Measurements from ENCODE around the gene ADGRV1.

DNA sequence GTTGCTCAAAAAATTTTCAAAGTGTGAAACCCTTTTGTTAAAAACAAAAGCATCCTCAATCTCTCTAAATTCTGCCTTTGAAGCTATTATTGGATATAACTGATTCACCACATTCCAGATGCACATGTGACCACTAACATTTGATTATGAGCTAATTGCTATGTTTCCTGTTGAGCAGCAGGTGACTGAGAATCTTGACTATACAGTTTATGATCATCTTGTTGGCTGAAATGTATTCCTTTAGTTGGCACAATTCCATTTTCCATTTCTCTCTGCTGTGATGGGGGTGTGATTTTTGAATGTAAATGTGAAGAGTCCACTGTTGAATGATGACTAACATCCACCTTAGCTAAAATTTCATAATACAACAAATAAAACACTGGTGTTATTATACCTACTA, 39.9 kb upstream of the ADGRV1 start:
- TF ChIP-seq RAD21 (IDR thresholded peaks at IDR 0.05; ENCODE audit: low read length) (no peak), RCOR1 (IDR thresholded peaks at IDR 0.05; ENCODE audit: low read length) (no peak), RFX5 (IDR thresholded peaks at IDR 0.05; ENCODE audit: low read length) (no peak)
- TF ChIP-seq, protein P1, sequence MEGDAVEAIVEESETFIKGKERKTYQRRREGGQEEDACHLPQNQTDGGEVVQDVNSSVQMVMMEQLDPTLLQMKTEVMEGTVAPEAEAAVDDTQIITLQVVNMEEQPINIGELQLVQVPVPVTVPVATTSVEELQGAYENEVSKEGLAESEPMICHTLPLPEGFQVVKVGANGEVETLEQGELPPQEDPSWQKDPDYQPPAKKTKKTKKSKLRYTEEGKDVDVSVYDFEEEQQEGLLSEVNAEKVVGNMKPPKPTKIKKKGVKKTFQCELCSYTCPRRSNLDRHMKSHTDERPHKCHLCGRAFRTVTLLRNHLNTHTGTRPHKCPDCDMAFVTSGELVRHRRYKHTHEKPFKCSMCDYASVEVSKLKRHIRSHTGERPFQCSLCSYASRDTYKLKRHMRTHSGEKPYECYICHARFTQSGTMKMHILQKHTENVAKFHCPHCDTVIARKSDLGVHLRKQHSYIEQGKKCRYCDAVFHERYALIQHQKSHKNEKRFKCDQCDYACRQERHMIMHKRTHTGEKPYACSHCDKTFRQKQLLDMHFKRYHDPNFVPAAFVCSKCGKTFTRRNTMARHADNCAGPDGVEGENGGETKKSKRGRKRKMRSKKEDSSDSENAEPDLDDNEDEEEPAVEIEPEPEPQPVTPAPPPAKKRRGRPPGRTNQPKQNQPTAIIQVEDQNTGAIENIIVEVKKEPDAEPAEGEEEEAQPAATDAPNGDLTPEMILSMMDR (IDR thresholded peaks at IDR 0.05), result no peak

Measured in SK-N-SH (cell line).